Spleen (tissue), 7 donors: ENCODE measurements around the gene ARHGEF25.
"Not testable (repeated sequence)": the region's sequence is repeated elsewhere in the genome, so short reads cannot be mapped to it uniquely, and the experiment has no call there.

Source experiments
- CTCF ChIP-seq, 11 experiments: fragments of 200-600 bp in 7 of 11; fragments of 450-650 bp in 4 of 11; sonication (generic) in 4 of 11; IDR thresholded peaks in 8 of 11; conservative IDR thresholded peaks in 3 of 11; 1 replicate in 7 of 11; 2 replicates in 4 of 11; pipeline versions ENCODE4 v1.4.0 to v1.8.0; 2016 to 2021; ENCODE audit warnings: antibody characterized with exemption in 11 of 11, inconsistent platforms in 4 of 11, mild to moderate bottlenecking in 1 of 11
- POLR2AphosphoS5 ChIP-seq, 3 donors: sonication (generic); formaldehyde crosslinking; IDR thresholded peaks; one replicate each; pipeline ENCODE4 v1.5.1; 2017; ENCODE audit warnings: antibody characterized with exemption in 3 of 3
- donor health status: DM: no; HTN: no; CAD: no; lungs with moderate emphysema.
- donor health status: DM: no; HTN: no; CAD: no.
- donor health status: DM: no; HTN: no; CAD: no.

GRCh38 chr12:57636731-57637130 lies 25.5 kb downstream of the ARHGEF25 start:
- not testable (repeated sequence) for TF ChIP-seq CTCF (IDR thresholded peaks at IDR 0.05 in 8 of 11, conservative IDR thresholded peaks at IDR 0.05 in 3 of 11); POLR2AphosphoS5 (IDR thresholded peaks at IDR 0.05)
